ENCODE data around the gene FTSJ3. TPM values are rescaled to one million over a fixed set of nuclear protein-coding genes. Genes with fewer than 3 reads are reported as not detected.
"Not testable (repeated sequence)": the region's sequence is repeated elsewhere in the genome, so short reads cannot be mapped to it uniquely, and the experiment has no call there.

FTSJ3 gene
- total and polyA plus RNA-seq, 2 of the 13 experiments (the other 11 are each of a cell fraction or from before 2014, with no cell fraction given) = 26.0 to 64.2 TPM

- ATAC-seq; H3K27me3 ChIP-seq (ENCODE audit: control insufficient read depth in 1 of 2, insufficient read depth in 2 of 2, low read length in 2 of 2); H4K20me1 ChIP-seq (ENCODE audit: insufficient read depth, low read length); H3K9me3 ChIP-seq (ENCODE audit: low read length); CTCF ChIA-PET (ENCODE audit: low intra/inter-chr PET ratio, low total read pairs); DNase-seq (ENCODE audit: low spot score); H3K36me3 ChIP-seq (replicated peaks in 1 of 2; ENCODE audit: control insufficient read depth in 1 of 2, insufficient read depth in 2 of 2, low read length in 2 of 2); FAIRE-seq: not testable (repeated sequence)
- H3K9ac ChIP-seq (ENCODE audit: insufficient read depth, low read depth, low read length) = peak overlapping the region; percentile 63
- in situ Hi-C loops (cut with HindIII; ENCODE audit: extremely low pct_ligation_motif_present, low pct_unique_long_range_greater_than_20kb) = loop anchor here (10.0 kb wide), 1 partner anchor 661 kb away; the partner anchor contains the start of genes CEP95 and DDX5
- 4% methylated on average over 19 of the region's 19 CpGs for WGBS (ENCODE audit: low lambda C conversion rate)
- peaks cover 44% of the 10 kb centered on the region for H3K4me1 ChIP-seq (ENCODE audit: insufficient read depth, low read length)
- TSS peak; percentile 93 for BruUV-seq (replicated peaks)
- H3K79me2 ChIP-seq (ENCODE audit: insufficient read depth, low read length) = peaks cover 35% of the 10 kb centered on the region
- H3K27ac ChIP-seq (ENCODE audit: extremely low read length, insufficient read depth, low read length) = peak overlapping the region; percentile 77
- intact Hi-C loops (cut with micrococcal nuclease; ENCODE audit: unreplicated experiment) = loop anchor here (5.0 kb wide), 1 partner anchor 71 kb away; the partner anchor contains the start of genes CCDC47 and DDX42
- POLR2A ChIA-PET = interaction anchor here (0.6 to 2.6 kb wide), 16 partner anchors 10 to 1930 kb away, joined by 3 to 28 read pairs (median 4); partner anchors contain the start of genes CCDC47, DCAF7, DDX42 and PSMC5
- H3K4me2 ChIP-seq (ENCODE audit: low read depth, low read length) = peak overlapping the region; percentile 87
- H3K4me3 ChIP-seq (replicated peaks in 1 of 3; ENCODE audit: insufficient read depth in 1 of 3, low read depth in 2 of 3, low read length in 3 of 3) = peak overlapping the region; percentile 74 to 85 (median 74)
- H2AFZ ChIP-seq (ENCODE audit: low read length) = peak overlapping the region; percentile 24
- TF ChIP-seq GTF3A (CRISPR knock-in tag; conservative IDR thresholded peaks at IDR 0.05) (peak; percentile 54; the same call in 1 of the 2 replicates), ZNF333 (CRISPR knock-in tag; IDR thresholded peaks at IDR 0.05; ENCODE audit: borderline replicate concordance) (0 out of 2 replicates have a peak, but pooled peaks have one; percentile 23), KDM1A (CRISPR knock-in tag; IDR thresholded peaks at IDR 0.05) (0 out of 2 replicates have a peak, but pooled peaks have one; percentile 1), IKZF4 (CRISPR knock-in tag; IDR thresholded peaks at IDR 0.05; ENCODE audit: borderline replicate concordance, low read depth, not compliant biosample characterization) (peak; percentile 69), GFI1 (CRISPR knock-in tag; IDR thresholded peaks at IDR 0.05; ENCODE audit: borderline replicate concordance) (0 out of 2 replicates have a peak, but pooled peaks have one; percentile 18), EHMT2 (IDR thresholded peaks at IDR 0.05; ENCODE audit: borderline replicate concordance, low read depth, low read length) (peak; percentile 37; the same call in 1 of the 2 replicates), EEA1 (CRISPR knock-in tag; IDR thresholded peaks at IDR 0.05; ENCODE audit: borderline replicate concordance) (0 out of 2 replicates have a peak, but pooled peaks have one; percentile 19), ZMYM3 (CRISPR knock-in tag; IDR thresholded peaks at IDR 0.05) (peak; percentile 96), MYNN (CRISPR knock-in tag; IDR thresholded peaks at IDR 0.05; ENCODE audit: low read depth) (0 out of 2 replicates have a peak, but pooled peaks have one; percentile 6), NR2C2 (CRISPR knock-in tag; IDR thresholded peaks at IDR 0.05; ENCODE audit: borderline replicate concordance) (peak; percentile 90; the same call in 1 of the 2 replicates), ZNF781 (CRISPR knock-in tag; IDR thresholded peaks at IDR 0.05; ENCODE audit: borderline replicate concordance, not compliant biosample characterization) (peak; percentile 27), ZNF724P (CRISPR knock-in tag; IDR thresholded peaks at IDR 0.05; ENCODE audit: borderline replicate concordance) (0 out of 2 replicates have a peak, but pooled peaks have one; percentile 5), ZMYM2 (CRISPR knock-in tag; IDR thresholded peaks at IDR 0.05) (peak; percentile 88), NR2F1 (CRISPR knock-in tag; IDR thresholded peaks at IDR 0.05) (0 out of 4 replicates have a peak, but pooled peaks of 1 of the 2 experiments have one; percentile 18), NR2F6 (IDR thresholded peaks at IDR 0.05) (0 out of 2 replicates have a peak, but pooled peaks have one; percentile 7), NR2F6 (CRISPR knock-in tag; IDR thresholded peaks at IDR 0.05) (peak; percentile 0; the same call in 1 of the 2 replicates)
- TF ChIP-seq, protein P1, sequence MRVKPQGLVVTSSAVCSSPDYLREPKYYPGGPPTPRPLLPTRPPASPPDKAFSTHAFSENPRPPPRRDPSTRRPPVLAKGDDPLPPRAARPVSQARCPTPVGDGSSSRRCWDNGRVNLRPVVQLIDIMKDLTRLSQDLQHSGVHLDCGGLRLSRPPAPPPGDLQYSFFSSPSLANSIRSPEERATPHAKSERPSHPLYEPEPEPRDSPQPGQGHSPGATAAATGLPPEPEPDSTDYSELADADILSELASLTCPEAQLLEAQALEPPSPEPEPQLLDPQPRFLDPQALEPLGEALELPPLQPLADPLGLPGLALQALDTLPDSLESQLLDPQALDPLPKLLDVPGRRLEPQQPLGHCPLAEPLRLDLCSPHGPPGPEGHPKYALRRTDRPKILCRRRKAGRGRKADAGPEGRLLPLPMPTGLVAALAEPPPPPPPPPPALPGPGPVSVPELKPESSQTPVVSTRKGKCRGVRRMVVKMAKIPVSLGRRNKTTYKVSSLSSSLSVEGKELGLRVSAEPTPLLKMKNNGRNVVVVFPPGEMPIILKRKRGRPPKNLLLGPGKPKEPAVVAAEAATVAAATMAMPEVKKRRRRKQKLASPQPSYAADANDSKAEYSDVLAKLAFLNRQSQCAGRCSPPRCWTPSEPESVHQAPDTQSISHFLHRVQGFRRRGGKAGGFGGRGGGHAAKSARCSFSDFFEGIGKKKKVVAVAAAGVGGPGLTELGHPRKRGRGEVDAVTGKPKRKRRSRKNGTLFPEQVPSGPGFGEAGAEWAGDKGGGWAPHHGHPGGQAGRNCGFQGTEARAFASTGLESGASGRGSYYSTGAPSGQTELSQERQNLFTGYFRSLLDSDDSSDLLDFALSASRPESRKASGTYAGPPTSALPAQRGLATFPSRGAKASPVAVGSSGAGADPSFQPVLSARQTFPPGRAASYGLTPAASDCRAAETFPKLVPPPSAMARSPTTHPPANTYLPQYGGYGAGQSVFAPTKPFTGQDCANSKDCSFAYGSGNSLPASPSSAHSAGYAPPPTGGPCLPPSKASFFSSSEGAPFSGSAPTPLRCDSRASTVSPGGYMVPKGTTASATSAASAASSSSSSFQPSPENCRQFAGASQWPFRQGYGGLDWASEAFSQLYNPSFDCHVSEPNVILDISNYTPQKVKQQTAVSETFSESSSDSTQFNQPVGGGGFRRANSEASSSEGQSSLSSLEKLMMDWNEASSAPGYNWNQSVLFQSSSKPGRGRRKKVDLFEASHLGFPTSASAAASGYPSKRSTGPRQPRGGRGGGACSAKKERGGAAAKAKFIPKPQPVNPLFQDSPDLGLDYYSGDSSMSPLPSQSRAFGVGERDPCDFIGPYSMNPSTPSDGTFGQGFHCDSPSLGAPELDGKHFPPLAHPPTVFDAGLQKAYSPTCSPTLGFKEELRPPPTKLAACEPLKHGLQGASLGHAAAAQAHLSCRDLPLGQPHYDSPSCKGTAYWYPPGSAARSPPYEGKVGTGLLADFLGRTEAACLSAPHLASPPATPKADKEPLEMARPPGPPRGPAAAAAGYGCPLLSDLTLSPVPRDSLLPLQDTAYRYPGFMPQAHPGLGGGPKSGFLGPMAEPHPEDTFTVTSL (CRISPR knock-in tag; IDR thresholded peaks at IDR 0.05; ENCODE audit: borderline replicate concordance) = peak; percentile 11; the same call in 1 of the 2 replicates
Observed at GRCh38 chr17:63843387-63843888, 16.0 kb upstream of the FTSJ3 start.

Measured in HepG2 (cell line).